Esophagus muscularis mucosa (tissue), 3 donors: ENCODE results near the gene PCDHAC2.

Source experiments
- POLR2A ChIP-seq: fragments of 450-650 bp; IDR thresholded peaks from one replicate; pipeline ENCODE4 v1.6.1; 2017; ENCODE audit warnings: antibody characterized with exemption, moderate library complexity, mild to moderate bottlenecking, low read depth
- TF ChIP-seq, protein P1 (sequence below), 3 experiments: fragments of 200-600 bp in 2 of 3; fragments of 450-650 bp in 1 of 3; sonication (generic) in 2 of 3; IDR thresholded peaks; one replicate each; pipeline ENCODE4 v1.5.1; 2017 to 2019; ENCODE audit warnings: antibody characterized with exemption in 3 of 3, mild to moderate bottlenecking in 2 of 3, moderate library complexity in 1 of 3

DNA sequence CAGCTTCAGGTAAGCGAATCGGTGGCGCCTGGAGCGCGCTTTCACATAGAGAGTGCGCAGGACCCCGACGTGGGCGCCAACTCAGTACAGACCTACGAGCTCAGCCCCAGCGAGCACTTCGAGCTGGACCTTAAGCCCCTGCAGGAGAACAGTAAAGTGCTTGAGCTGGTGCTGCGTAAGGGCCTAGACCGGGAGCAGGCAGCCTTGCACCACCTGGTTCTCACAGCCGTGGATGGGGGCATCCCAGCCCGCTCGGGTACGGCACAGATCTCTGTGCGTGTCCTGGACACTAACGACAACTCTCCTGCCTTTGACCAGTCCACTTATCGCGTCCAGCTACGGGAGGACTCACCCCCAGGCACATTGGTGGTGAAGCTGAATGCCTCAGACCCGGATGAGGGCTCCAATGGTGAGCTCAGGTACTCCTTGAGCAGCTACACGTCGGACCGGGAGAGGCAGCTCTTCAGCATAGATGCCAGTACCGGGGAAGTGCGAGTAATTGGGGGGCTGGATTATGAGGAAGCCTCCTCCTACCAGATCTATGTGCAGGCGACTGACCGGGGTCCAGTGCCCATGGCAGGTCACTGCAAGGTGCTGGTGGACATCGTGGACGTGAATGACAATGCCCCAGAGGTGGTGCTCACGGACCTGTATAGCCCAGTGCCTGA lies 1.1 kb downstream of the PCDHAC2 start:
- TF ChIP-seq POLR2A = no peak
- TF ChIP-seq, protein P1, sequence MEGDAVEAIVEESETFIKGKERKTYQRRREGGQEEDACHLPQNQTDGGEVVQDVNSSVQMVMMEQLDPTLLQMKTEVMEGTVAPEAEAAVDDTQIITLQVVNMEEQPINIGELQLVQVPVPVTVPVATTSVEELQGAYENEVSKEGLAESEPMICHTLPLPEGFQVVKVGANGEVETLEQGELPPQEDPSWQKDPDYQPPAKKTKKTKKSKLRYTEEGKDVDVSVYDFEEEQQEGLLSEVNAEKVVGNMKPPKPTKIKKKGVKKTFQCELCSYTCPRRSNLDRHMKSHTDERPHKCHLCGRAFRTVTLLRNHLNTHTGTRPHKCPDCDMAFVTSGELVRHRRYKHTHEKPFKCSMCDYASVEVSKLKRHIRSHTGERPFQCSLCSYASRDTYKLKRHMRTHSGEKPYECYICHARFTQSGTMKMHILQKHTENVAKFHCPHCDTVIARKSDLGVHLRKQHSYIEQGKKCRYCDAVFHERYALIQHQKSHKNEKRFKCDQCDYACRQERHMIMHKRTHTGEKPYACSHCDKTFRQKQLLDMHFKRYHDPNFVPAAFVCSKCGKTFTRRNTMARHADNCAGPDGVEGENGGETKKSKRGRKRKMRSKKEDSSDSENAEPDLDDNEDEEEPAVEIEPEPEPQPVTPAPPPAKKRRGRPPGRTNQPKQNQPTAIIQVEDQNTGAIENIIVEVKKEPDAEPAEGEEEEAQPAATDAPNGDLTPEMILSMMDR (IDR thresholded peaks at IDR 0.05) = no peak
